Endothelial cell of umbilical vein (primary cell): ENCODE results near the gene NF1.

Experiments
- EZH2 ChIP-seq: IDR thresholded peaks from 2 replicates; pipeline ENCODE4 v1.6.1; 2012; ENCODE audit warnings: borderline replicate concordance, low read depth, mild to moderate bottlenecking, moderate library complexity, low read length, inconsistent platforms; ENCODE audit not compliant: severe bottlenecking
- FOS ChIP-seq: IDR thresholded peaks from 2 replicates; pipeline ENCODE4 v1.6.1; 2011; ENCODE audit warnings: mild to moderate bottlenecking, low read length, moderate library complexity, borderline replicate concordance; ENCODE audit not compliant: insufficient read depth
- GATA2 ChIP-seq: IDR thresholded peaks from 2 replicates; pipeline ENCODE4 v1.7.0; 2011; ENCODE audit warnings: low read depth, mild to moderate bottlenecking, moderate library complexity, mixed read lengths, low read length; ENCODE audit not compliant: insufficient read length, insufficient read depth
- JUN ChIP-seq: IDR thresholded peaks from 2 replicates; pipeline ENCODE4 v1.6.1; 2011; ENCODE audit warnings: borderline replicate concordance, low read depth; ENCODE audit not compliant: insufficient read length, insufficient read depth
- MYC ChIP-seq: IDR thresholded peaks from one replicate; pipeline ENCODE4 v1.6.1; 2011; ENCODE audit warnings: mild to moderate bottlenecking, low read depth, low read length
- POLR2A ChIP-seq: IDR thresholded peaks from 2 replicates; pipeline ENCODE4 v1.6.1; 2012; ENCODE audit warnings: low read depth, mild to moderate bottlenecking, control low read depth, low read length
- POLR2AphosphoS5 ChIP-seq: IDR thresholded peaks from 2 replicates; pipeline ENCODE4 v1.6.1; 2012; ENCODE audit warnings: low read depth, mild to moderate bottlenecking, control low read depth, low read length, moderate library complexity; ENCODE audit not compliant: insufficient read depth
- TF ChIP-seq, protein P1 (sequence below), 2 donors: IDR thresholded peaks; 1 replicate in 1 of 2; 2 replicates in 1 of 2; pipeline ENCODE4 v1.5.1; 2011; ENCODE audit warnings: low read length in 2 of 2, mild to moderate bottlenecking in 2 of 2, moderate library complexity in 2 of 2, control low read depth in 1 of 2, inconsistent platforms in 1 of 2, low read depth in 1 of 2; ENCODE audit not compliant: insufficient read depth in 1 of 2; ENCODE audit errors: extremely low read depth in 1 of 2
- TF ChIP-seq, protein P2 (sequence below): IDR thresholded peaks from 2 replicates; pipeline ENCODE4 v1.6.1; 2011; ENCODE audit not compliant: insufficient read depth, insufficient read length

DNA sequence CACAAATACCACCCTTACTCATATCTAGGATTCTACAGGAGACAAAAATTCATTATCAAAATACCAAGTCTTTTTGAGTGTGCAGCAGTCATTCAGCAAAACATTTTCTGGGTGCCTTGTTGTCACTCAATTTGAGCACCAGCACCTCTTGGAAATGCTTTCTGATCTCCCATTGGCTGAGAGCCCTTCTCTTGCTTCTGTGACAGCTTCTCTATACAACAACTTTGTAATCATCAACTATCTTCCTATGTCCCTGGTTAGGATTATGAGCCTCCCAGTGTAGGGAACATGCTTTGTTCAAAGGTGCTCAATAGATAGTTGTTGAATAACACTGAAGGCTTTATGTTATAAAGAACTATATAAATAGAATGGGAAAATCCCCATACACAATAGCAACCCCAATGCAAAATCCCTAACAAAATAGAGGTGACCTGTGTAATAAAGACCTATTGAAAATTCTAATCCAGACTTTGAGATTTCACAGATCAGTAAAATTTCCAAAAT, 286.4 kb downstream of the NF1 start:
- TF ChIP-seq POLR2A (no peak), JUN (no peak), POLR2AphosphoS5 (no peak), FOS (no peak), EZH2 (no peak), MYC (no peak), GATA2 (no peak)
- TF ChIP-seq, protein P1, sequence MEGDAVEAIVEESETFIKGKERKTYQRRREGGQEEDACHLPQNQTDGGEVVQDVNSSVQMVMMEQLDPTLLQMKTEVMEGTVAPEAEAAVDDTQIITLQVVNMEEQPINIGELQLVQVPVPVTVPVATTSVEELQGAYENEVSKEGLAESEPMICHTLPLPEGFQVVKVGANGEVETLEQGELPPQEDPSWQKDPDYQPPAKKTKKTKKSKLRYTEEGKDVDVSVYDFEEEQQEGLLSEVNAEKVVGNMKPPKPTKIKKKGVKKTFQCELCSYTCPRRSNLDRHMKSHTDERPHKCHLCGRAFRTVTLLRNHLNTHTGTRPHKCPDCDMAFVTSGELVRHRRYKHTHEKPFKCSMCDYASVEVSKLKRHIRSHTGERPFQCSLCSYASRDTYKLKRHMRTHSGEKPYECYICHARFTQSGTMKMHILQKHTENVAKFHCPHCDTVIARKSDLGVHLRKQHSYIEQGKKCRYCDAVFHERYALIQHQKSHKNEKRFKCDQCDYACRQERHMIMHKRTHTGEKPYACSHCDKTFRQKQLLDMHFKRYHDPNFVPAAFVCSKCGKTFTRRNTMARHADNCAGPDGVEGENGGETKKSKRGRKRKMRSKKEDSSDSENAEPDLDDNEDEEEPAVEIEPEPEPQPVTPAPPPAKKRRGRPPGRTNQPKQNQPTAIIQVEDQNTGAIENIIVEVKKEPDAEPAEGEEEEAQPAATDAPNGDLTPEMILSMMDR (IDR thresholded peaks at IDR 0.05; ENCODE audit: extremely low read depth in 1 of 2, insufficient read depth in 1 of 2, low read depth in 1 of 2, low read length in 2 of 2) = no peak
- TF ChIP-seq, protein P2, sequence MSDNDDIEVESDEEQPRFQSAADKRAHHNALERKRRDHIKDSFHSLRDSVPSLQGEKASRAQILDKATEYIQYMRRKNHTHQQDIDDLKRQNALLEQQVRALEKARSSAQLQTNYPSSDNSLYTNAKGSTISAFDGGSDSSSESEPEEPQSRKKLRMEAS = no peak
